ENCODE measurements around the gene BUD13. TPM values are rescaled to one million over a fixed set of nuclear protein-coding genes. Genes with fewer than 3 reads are reported as not detected.

The BUD13 gene
- polyA plus RNA-seq, 1 donor (not counting 4 experiments of a cell fraction or from before 2014, with no cell fraction given) = 12.6 TPM

- Histone ChIP-seq H3K27me3 (ENCODE audit: control insufficient read depth, extremely low read depth, insufficient read depth, low read length) (peaks cover 38% of the 10 kb centered on the region), H3K27ac (ENCODE audit: control insufficient read depth, insufficient read depth, low read length) (no peak overlapping the region), H3K4me2 (ENCODE audit: control insufficient read depth, extremely low read depth, insufficient read depth, low read depth, low read length) (no peak overlapping the region), H4K20me1 (ENCODE audit: control insufficient read depth, extremely low read depth, insufficient read depth, low read length) (no peaks in the 10 kb centered on the region), H3K4me1 (ENCODE audit: control insufficient read depth, extremely low read depth, insufficient read depth, low read length) (no peaks in the 10 kb centered on the region), H3K9ac (ENCODE audit: control insufficient read depth, extremely low read depth, insufficient read depth, low read length) (no peak overlapping the region), H3K36me3 (ENCODE audit: control insufficient read depth in 2 of 2, extremely low read depth in 1 of 2, insufficient read depth in 2 of 2, low read length in 2 of 2) (no peaks in the 10 kb centered on the region), H3K9me1 (ENCODE audit: control insufficient read depth, extremely low read depth, insufficient read depth, low read length) (no peaks in the 10 kb centered on the region), H3K9me3 (ENCODE audit: control insufficient read depth, low read depth, low read length) (no peaks in the 10 kb centered on the region), H2AFZ (ENCODE audit: control insufficient read depth, low read length) (no peak overlapping the region), H3K79me2 (ENCODE audit: control insufficient read depth, insufficient read depth, low read length) (no peaks in the 10 kb centered on the region), H3K4me3 (ENCODE audit: control insufficient read depth in 2 of 3, extremely low read depth in 1 of 3, insufficient read depth in 2 of 3, low read depth in 1 of 3, low read length in 3 of 3) (no peak overlapping the region)
- TF ChIP-seq CTCF (optimal IDR thresholded peaks at IDR 0.05 in 1 of 3, IDR thresholded peaks at IDR 0.05 in 1 of 3, conservative IDR thresholded peaks at IDR 0.05 in 1 of 3; ENCODE audit: extremely low read depth in 1 of 3, insufficient read depth in 2 of 3, low read length in 3 of 3) (no peak), EZH2 (IDR thresholded peaks at IDR 0.05; ENCODE audit: low read length) (no peak)
- FAIRE-seq = no peak
- dilution Hi-C loops (cut with MboI; ENCODE audit: extremely low pct_ligation_motif_present, low sequenced_read_pairs) = no loop called here
- DNase-seq (ENCODE audit: low read depth, low spot score) = no peak
These were observed 43.1 kb downstream of the BUD13 start for GRCh38 chr11:116729501-116730240.

- H3K9me3 ChIP-seq (ENCODE audit: control insufficient read depth, low read depth, low read length) = no peaks in the 10 kb centered on the region
- peaks cover 44% of the 10 kb centered on the region for H3K27me3 ChIP-seq (ENCODE audit: control insufficient read depth, extremely low read depth, insufficient read depth, low read length)
- H3K27ac ChIP-seq (ENCODE audit: control insufficient read depth, insufficient read depth, low read length) = no peak overlapping the region
- no peaks in the 10 kb centered on the region for H4K20me1 ChIP-seq (ENCODE audit: control insufficient read depth, extremely low read depth, insufficient read depth, low read length)
- H3K36me3 ChIP-seq (ENCODE audit: control insufficient read depth in 2 of 2, extremely low read depth in 1 of 2, insufficient read depth in 2 of 2, low read length in 2 of 2) = no peaks in the 10 kb centered on the region
- FAIRE-seq (no peak), DNase-seq (ENCODE audit: low read depth, low spot score) (no peak)
- no peaks in the 10 kb centered on the region for H3K4me1 ChIP-seq (ENCODE audit: control insufficient read depth, extremely low read depth, insufficient read depth, low read length)
- TF ChIP-seq CTCF (optimal IDR thresholded peaks at IDR 0.05 in 1 of 3, IDR thresholded peaks at IDR 0.05 in 1 of 3, conservative IDR thresholded peaks at IDR 0.05 in 1 of 3; ENCODE audit: extremely low read depth in 1 of 3, insufficient read depth in 2 of 3, low read length in 3 of 3) (no peak), EZH2 (IDR thresholded peaks at IDR 0.05; ENCODE audit: low read length) (no peak)
- H3K4me3 ChIP-seq (ENCODE audit: control insufficient read depth in 2 of 3, extremely low read depth in 1 of 3, insufficient read depth in 2 of 3, low read depth in 1 of 3, low read length in 3 of 3) = no peak overlapping the region
- dilution Hi-C loops (cut with MboI; ENCODE audit: extremely low pct_ligation_motif_present, low sequenced_read_pairs) = no loop called here
- H3K9ac ChIP-seq (ENCODE audit: control insufficient read depth, extremely low read depth, insufficient read depth, low read length) = no peak overlapping the region
- no peaks in the 10 kb centered on the region for H3K9me1 ChIP-seq (ENCODE audit: control insufficient read depth, extremely low read depth, insufficient read depth, low read length)
- H2AFZ ChIP-seq (ENCODE audit: control insufficient read depth, low read length) = no peak overlapping the region
- H3K79me2 ChIP-seq (ENCODE audit: control insufficient read depth, insufficient read depth, low read length) = no peaks in the 10 kb centered on the region
- no peak overlapping the region for H3K4me2 ChIP-seq (ENCODE audit: control insufficient read depth, extremely low read depth, insufficient read depth, low read depth, low read length)
These were observed 44.8 kb downstream of the BUD13 start for GRCh38 chr11:116727990-116728389.
